A549 (cell line): ENCODE measurements around the gene RYR1.

Experiments used
- CEBPB ChIP-seq, 2 experiments: fragments of >200 bp in 1 of 2; sonication (Bioruptor Twin) in 1 of 2; formaldehyde crosslinking in 1 of 2; IDR thresholded peaks; 2 replicates each; pipeline ENCODE4 v1.6.1; 2012 to 2016
- EP300 ChIP-seq, 2 experiments: fragments of >200 bp; sonication (Bioruptor Twin); formaldehyde crosslinking; IDR thresholded peaks; 2 replicates in 1 of 2; 3 replicates in 1 of 2; pipeline ENCODE4 v1.6.1; 2016 to 2017
- FOSL2 ChIP-seq, 2 experiments: fragments of 450-650 bp in 1 of 2; fragments of >200 bp in 1 of 2; sonication (Bioruptor Twin) in 1 of 2; formaldehyde crosslinking; IDR thresholded peaks; 2 replicates each; pipeline versions ENCODE4 v1.5.0 to v1.6.1; 2016 to 2020; ENCODE audit warnings: mild to moderate bottlenecking in 1 of 2, moderate library complexity in 1 of 2
- JUNB ChIP-seq: fragments of >200 bp; sonication (Bioruptor Twin); formaldehyde crosslinking; IDR thresholded peaks from 2 replicates; pipeline ENCODE4 v1.6.1; 2016
- MAFK ChIP-seq: fragments of 450-650 bp; IDR thresholded peaks from 2 replicates; pipeline ENCODE4 v1.6.1; 2014; ENCODE audit not compliant: partially characterized antibody
- POLR2A ChIP-seq: IDR thresholded peaks from 2 replicates; pipeline ENCODE4 v1.6.1; 2012; ENCODE audit warnings: mild to moderate bottlenecking, low read length
- RFX5 ChIP-seq: fragments of 450-650 bp; IDR thresholded peaks from 2 replicates; pipeline ENCODE4 v1.7.1; 2014; ENCODE audit warnings: antibody characterized with exemption, mild to moderate bottlenecking, moderate library complexity
- SREBF2 ChIP-seq: fragments of 450-650 bp; IDR thresholded peaks from 2 replicates; pipeline ENCODE4 v1.6.1; 2014; ENCODE audit warnings: mild to moderate bottlenecking, moderate library complexity
- TP53 ChIP-seq: fragments of 250-450 bp; sonication (Bioruptor Pico); IDR thresholded peaks from 2 replicates; pipeline ENCODE4 v1.5.0; 2021; ENCODE audit warnings: mild to moderate bottlenecking, moderate library complexity
- TF ChIP-seq, protein P1 (sequence below): fragments of >200 bp; sonication (Bioruptor Twin); formaldehyde crosslinking; IDR thresholded peaks from 3 replicates; pipeline ENCODE4 v1.5.1; 2016
- TF ChIP-seq, protein P2 (sequence below): IDR thresholded peaks from 2 replicates; pipeline ENCODE4 v1.6.1; 2012
- TF ChIP-seq, protein P3 (sequence below): fragments of 250-450 bp; sonication (Bioruptor Pico); IDR thresholded peaks from 2 replicates; pipeline ENCODE4 v1.5.0; 2021; ENCODE audit warnings: mild to moderate bottlenecking, moderate library complexity, borderline replicate concordance
- TF ChIP-seq, protein P4 (sequence below): fragments of 450-650 bp; IDR thresholded peaks from 2 replicates; pipeline ENCODE4 v1.6.1; 2014; ENCODE audit warnings: antibody characterized with exemption

DNA sequence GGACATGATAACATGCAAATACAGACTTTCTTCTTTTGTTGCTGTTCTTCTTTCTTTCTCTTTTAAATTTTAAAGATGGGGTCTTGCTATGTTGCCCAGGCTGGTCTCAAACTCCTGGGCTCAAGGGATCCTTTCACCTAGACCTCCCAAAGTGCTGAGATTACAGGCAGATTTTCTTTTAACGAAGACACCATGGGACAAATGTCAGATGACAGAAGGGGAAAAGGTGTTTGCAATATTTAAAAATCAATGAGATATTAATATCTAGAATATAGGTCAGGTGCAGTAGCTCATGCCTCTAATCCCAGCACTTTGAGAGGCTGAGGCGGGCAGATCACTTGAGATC is 3.7 kb upstream of the RYR1 start:
- TF ChIP-seq POLR2A (no peak), TP53 (CRISPR knock-in tag) (no peak), CEBPB (IDR thresholded peaks at IDR 0.05) (no peak), EP300 (IDR thresholded peaks at IDR 0.05) (no peak), JUNB (no peak), MAFK (no peak), SREBF2 (no peak), RFX5 (no peak), FOSL2 (IDR thresholded peaks at IDR 0.05) (no peak), FOSL2 (CRISPR knock-in tag; IDR thresholded peaks at IDR 0.05) (no peak)
- TF ChIP-seq, protein P1, sequence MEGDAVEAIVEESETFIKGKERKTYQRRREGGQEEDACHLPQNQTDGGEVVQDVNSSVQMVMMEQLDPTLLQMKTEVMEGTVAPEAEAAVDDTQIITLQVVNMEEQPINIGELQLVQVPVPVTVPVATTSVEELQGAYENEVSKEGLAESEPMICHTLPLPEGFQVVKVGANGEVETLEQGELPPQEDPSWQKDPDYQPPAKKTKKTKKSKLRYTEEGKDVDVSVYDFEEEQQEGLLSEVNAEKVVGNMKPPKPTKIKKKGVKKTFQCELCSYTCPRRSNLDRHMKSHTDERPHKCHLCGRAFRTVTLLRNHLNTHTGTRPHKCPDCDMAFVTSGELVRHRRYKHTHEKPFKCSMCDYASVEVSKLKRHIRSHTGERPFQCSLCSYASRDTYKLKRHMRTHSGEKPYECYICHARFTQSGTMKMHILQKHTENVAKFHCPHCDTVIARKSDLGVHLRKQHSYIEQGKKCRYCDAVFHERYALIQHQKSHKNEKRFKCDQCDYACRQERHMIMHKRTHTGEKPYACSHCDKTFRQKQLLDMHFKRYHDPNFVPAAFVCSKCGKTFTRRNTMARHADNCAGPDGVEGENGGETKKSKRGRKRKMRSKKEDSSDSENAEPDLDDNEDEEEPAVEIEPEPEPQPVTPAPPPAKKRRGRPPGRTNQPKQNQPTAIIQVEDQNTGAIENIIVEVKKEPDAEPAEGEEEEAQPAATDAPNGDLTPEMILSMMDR: no peak
- TF ChIP-seq, protein P2, sequence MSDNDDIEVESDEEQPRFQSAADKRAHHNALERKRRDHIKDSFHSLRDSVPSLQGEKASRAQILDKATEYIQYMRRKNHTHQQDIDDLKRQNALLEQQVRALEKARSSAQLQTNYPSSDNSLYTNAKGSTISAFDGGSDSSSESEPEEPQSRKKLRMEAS: no peak
- TF ChIP-seq, protein P3, sequence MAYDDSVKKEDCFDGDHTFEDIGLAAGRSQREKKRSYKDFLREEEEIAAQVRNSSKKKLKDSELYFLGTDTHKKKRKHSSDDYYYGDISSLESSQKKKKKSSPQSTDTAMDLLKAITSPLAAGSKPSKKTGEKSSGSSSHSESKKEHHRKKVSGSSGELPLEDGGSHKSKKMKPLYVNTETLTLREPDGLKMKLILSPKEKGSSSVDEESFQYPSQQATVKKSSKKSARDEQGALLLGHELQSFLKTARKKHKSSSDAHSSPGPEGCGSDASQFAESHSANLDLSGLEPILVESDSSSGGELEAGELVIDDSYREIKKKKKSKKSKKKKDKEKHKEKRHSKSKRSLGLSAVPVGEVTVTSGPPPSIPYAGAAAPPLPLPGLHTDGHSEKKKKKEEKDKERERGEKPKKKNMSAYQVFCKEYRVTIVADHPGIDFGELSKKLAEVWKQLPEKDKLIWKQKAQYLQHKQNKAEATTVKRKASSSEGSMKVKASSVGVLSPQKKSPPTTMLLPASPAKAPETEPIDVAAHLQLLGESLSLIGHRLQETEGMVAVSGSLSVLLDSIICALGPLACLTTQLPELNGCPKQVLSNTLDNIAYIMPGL: no peak
- TF ChIP-seq, protein P4, sequence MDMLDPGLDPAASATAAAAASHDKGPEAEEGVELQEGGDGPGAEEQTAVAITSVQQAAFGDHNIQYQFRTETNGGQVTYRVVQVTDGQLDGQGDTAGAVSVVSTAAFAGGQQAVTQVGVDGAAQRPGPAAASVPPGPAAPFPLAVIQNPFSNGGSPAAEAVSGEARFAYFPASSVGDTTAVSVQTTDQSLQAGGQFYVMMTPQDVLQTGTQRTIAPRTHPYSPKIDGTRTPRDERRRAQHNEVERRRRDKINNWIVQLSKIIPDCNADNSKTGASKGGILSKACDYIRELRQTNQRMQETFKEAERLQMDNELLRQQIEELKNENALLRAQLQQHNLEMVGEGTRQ: no peak
